NB4 (cell line): ENCODE results near the gene DDX54.

ENCODE experiments used
- MYC ChIP-seq: IDR thresholded peaks from 2 replicates; pipeline ENCODE4 v1.6.1; 2011; ENCODE audit warnings: low read depth, low read length
- POLR2A ChIP-seq: IDR thresholded peaks from 2 replicates; pipeline ENCODE4 v1.6.1; 2011; ENCODE audit warnings: mild to moderate bottlenecking; ENCODE audit not compliant: insufficient read length; ENCODE audit errors: extremely low read depth
- TF ChIP-seq, protein P1 (sequence below): IDR thresholded peaks from one replicate; pipeline ENCODE4 v1.5.1; 2012; ENCODE audit warnings: low read depth, low read length

- TF ChIP-seq, protein P1, sequence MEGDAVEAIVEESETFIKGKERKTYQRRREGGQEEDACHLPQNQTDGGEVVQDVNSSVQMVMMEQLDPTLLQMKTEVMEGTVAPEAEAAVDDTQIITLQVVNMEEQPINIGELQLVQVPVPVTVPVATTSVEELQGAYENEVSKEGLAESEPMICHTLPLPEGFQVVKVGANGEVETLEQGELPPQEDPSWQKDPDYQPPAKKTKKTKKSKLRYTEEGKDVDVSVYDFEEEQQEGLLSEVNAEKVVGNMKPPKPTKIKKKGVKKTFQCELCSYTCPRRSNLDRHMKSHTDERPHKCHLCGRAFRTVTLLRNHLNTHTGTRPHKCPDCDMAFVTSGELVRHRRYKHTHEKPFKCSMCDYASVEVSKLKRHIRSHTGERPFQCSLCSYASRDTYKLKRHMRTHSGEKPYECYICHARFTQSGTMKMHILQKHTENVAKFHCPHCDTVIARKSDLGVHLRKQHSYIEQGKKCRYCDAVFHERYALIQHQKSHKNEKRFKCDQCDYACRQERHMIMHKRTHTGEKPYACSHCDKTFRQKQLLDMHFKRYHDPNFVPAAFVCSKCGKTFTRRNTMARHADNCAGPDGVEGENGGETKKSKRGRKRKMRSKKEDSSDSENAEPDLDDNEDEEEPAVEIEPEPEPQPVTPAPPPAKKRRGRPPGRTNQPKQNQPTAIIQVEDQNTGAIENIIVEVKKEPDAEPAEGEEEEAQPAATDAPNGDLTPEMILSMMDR, result no peak
- no peak for TF ChIP-seq POLR2A
- no peak for TF ChIP-seq MYC
Measured at GRCh38 chr12:113204804-113205203, 19.5 kb upstream of the DDX54 start.
